Measurements from ENCODE around the gene RIC8A.
A peak's percentile ranks its signal among the peaks of the same experiment; 100 is the strongest.

The RIC8A gene

DNA sequence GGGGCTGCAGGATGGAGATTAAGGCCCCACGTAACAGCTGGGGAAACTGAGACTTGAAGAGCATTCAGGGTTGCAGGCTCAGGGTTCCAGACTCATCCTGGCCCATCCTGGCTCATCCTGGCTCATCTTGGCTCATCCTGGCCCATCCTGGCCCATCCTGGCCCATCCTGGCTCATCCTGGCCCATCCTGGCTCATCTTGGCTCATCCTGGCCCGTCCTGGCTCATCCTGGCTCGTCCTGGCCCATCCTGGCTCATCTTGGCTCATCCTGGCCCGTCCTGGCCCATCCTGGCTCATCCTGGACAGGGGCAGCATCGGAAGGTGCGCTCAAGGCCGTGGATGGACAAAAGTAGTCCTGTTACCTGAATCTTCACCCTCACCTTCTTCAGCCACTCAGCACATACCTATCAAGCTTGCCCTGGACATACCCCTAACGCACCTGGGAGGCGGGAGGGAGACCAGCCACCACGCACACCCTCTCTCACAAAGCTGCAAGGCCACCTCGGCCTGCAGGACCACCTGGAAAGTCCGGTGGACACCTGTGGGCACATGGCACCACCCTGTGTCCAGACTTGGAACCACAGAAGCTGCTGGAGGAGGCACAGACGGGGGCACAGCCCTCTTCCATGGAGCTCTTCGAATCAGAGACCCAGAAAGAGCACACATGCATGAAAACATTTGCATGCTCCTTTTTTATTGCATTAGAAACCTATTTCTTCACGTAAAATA is 50.4 kb downstream of the RIC8A start:
- peaks cover 9% of the 10 kb centered on the region for H3K36me3 ChIP-seq (ENCODE audit: control insufficient read depth, insufficient read depth, low read length)
- TF ChIP-seq, protein P1, sequence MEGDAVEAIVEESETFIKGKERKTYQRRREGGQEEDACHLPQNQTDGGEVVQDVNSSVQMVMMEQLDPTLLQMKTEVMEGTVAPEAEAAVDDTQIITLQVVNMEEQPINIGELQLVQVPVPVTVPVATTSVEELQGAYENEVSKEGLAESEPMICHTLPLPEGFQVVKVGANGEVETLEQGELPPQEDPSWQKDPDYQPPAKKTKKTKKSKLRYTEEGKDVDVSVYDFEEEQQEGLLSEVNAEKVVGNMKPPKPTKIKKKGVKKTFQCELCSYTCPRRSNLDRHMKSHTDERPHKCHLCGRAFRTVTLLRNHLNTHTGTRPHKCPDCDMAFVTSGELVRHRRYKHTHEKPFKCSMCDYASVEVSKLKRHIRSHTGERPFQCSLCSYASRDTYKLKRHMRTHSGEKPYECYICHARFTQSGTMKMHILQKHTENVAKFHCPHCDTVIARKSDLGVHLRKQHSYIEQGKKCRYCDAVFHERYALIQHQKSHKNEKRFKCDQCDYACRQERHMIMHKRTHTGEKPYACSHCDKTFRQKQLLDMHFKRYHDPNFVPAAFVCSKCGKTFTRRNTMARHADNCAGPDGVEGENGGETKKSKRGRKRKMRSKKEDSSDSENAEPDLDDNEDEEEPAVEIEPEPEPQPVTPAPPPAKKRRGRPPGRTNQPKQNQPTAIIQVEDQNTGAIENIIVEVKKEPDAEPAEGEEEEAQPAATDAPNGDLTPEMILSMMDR (IDR thresholded peaks at IDR 0.05; ENCODE audit: insufficient read depth, low read length, poor library complexity, severe bottlenecking): peak; percentile 43
- H3K27me3 ChIP-seq (replicated peaks; ENCODE audit: control insufficient read depth, insufficient read depth, low read length): no peaks in the 10 kb centered on the region
- no peak for DNase-seq (ENCODE audit: extremely low read depth, insufficient read length)
- no peak overlapping the region for H3K4me3 ChIP-seq (replicated peaks; ENCODE audit: low read depth, low read length)

DNA sequence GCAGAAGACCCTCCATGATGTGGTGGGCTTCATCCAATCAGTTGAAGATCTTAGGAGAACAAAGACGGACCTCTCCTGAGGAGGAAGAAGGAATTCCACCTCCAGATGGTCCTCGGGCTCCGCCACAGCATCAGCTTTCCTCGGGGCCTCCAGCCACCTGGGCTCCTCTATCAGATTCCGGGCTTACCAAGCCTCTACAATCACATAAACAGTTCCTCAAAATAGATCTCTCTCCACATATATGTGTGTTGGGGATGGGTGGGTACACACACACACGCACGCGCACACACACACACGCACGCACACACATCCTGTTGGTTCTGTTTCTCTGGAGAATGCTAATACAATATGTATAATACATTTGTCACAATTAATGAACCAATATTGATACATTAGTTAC is 51.9 kb downstream of the RIC8A start:
- H3K4me3 ChIP-seq (replicated peaks; ENCODE audit: low read depth, low read length): no peak overlapping the region
- DNase-seq (ENCODE audit: extremely low read depth, insufficient read length): no peak
- no peaks in the 10 kb centered on the region for H3K36me3 ChIP-seq (ENCODE audit: control insufficient read depth, insufficient read depth, low read length)
- TF ChIP-seq, protein P1 (IDR thresholded peaks at IDR 0.05; ENCODE audit: insufficient read depth, low read length, poor library complexity, severe bottlenecking): no peak
- no peaks in the 10 kb centered on the region for H3K27me3 ChIP-seq (replicated peaks; ENCODE audit: control insufficient read depth, insufficient read depth, low read length)

DNA sequence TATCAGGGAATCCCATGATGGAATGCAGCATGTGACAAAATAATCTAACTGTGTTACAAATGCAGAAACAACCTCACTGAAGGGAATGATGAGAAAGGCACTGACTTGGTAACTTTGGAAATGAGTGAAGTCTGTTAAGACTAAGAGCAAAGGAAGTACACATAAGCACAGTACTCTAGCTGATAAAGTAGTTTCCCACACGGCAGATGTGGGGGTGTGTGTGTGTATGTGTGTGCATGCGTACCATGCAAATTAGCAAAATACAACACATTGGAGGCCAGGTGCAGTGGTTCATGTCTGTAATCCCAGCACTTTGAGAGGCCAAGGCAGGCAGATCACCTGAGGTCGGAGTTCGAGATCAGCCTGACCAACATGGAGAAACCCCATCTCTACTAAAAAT is 54.1 kb downstream of the RIC8A start:
- H3K4me3 ChIP-seq (replicated peaks; ENCODE audit: low read depth, low read length): no peak overlapping the region
- H3K36me3 ChIP-seq (ENCODE audit: control insufficient read depth, insufficient read depth, low read length): no peaks in the 10 kb centered on the region
- H3K27me3 ChIP-seq (replicated peaks; ENCODE audit: control insufficient read depth, insufficient read depth, low read length): no peaks in the 10 kb centered on the region
- TF ChIP-seq, protein P1 (IDR thresholded peaks at IDR 0.05; ENCODE audit: insufficient read depth, low read length, poor library complexity, severe bottlenecking): no peak
- no peak for DNase-seq (ENCODE audit: extremely low read depth, insufficient read length)
